ENCODE results near the gene CASZ1.

The CASZ1 gene

GRCh38 chr1:10620776-10621175 is 175.7 kb downstream of the CASZ1 start:
- DNase-seq: no peak

GRCh38 chr1:10617931-10618885 is 178.2 kb downstream of the CASZ1 start:
- DNase-seq: no peak

GRCh38 chr1:10617318-10617717 is 179.1 kb downstream of the CASZ1 start:
- no peak for DNase-seq

- no peak for DNase-seq
Measured at GRCh38 chr1:10616696-10617095, 179.8 kb downstream of the CASZ1 start.

GRCh38 chr1:10615932-10616671 is 180.3 kb downstream of the CASZ1 start:
- DNase-seq: no peak

GRCh38 chr1:10615332-10615731 is 181.1 kb downstream of the CASZ1 start:
- no peak for DNase-seq

- no peak for DNase-seq
Measured at GRCh38 chr1:10614377-10615225, 181.8 kb downstream of the CASZ1 start.

- DNase-seq: no peak
Measured at GRCh38 chr1:10613861-10614260, 182.6 kb downstream of the CASZ1 start.

GRCh38 chr1:10613340-10613739 is 183.1 kb downstream of the CASZ1 start:
- no peak for DNase-seq

GRCh38 chr1:10612436-10613160 is 183.8 kb downstream of the CASZ1 start:
- no peak for DNase-seq

- DNase-seq: no peak
Measured at GRCh38 chr1:10610901-10611600, 185.4 kb downstream of the CASZ1 start.

- no peak for DNase-seq
Measured at GRCh38 chr1:10608690-10609089, 187.8 kb downstream of the CASZ1 start.

- DNase-seq: no peak
Measured at GRCh38 chr1:10607228-10607627, 189.2 kb downstream of the CASZ1 start.

- DNase-seq: no peak
Measured at GRCh38 chr1:10606064-10606463, 190.4 kb downstream of the CASZ1 start.

- DNase-seq: no peak
Measured at GRCh38 chr1:10604966-10605365, 191.5 kb downstream of the CASZ1 start.

GRCh38 chr1:10602936-10603335 is 193.5 kb downstream of the CASZ1 start:
- DNase-seq: no peak

- DNase-seq: no peak
Measured at GRCh38 chr1:10601342-10602070, 194.9 kb downstream of the CASZ1 start.

- no peak for DNase-seq
Measured at GRCh38 chr1:10599194-10599861, 197.1 kb downstream of the CASZ1 start.

- DNase-seq: peak; percentile 8
Measured at GRCh38 chr1:10598389-10598702, 198.1 kb downstream of the CASZ1 start.

Data from MV-4-11 (cell line).